ENCODE data around the gene CYB561A3. TPM values are rescaled to one million over a fixed set of nuclear protein-coding genes. Genes with fewer than 3 reads are reported as not detected.
A peak's percentile ranks its signal among the peaks of the same experiment; 100 is the strongest.

The CYB561A3 gene
- 10 to 100 TPM; 49.4 to 59.6 TPM for total RNA-seq

- peak within 1 kb of the TSS; percentile 99 for H3K27ac Mint-ChIP-seq
- peaks cover 25% of the 10 kb centered on the region for H3K36me3 Mint-ChIP-seq (ENCODE audit: low read depth)
- DNase-seq: peak; percentile 93
- peaks cover 45% of the 10 kb centered on the region for H3K4me1 Mint-ChIP-seq
- CTCF ChIA-PET: interaction anchor here (0.5 to 4.9 kb wide), 16 partner anchors 11 to 1443 kb away, joined by 3 to 53 read pairs (median 4); partner anchors contain the start of gene TMEM216
- H3K4me3 Mint-ChIP-seq: peak within 1 kb of the TSS; percentile 100
- H3K27me3 Mint-ChIP-seq: no peaks in the 10 kb centered on the region
- no peaks in the 10 kb centered on the region for H3K9me3 Mint-ChIP-seq
- POLR2A ChIA-PET: interaction anchor here (0.6 to 1.2 kb wide), 5 partner anchors 7 to 72 kb away, joined by 3 to 5 read pairs (median 3); partner anchors contain the start of genes DDB1 and TKFC
Observed at GRCh38 chr11:61361741-61362541, at the start of gene CYB561A3, which contains the start of gene TMEM138. CYB561A3 (minus strand) TSS chr11:61361882; CDS start chr11:61356713, 5,169 bp downstream. TMEM138 (plus strand) TSS chr11:61362374; CDS start chr11:61364391, 2,017 bp downstream.

GRCh38 chr11:61406991-61407728, 45.5 kb upstream of the CYB561A3 start:
- H3K4me1 Mint-ChIP-seq: no peaks in the 10 kb centered on the region
- H3K27ac Mint-ChIP-seq: no peak overlapping the region
- no peak for DNase-seq
- POLR2A ChIA-PET: no interaction called here
- H3K27me3 Mint-ChIP-seq: no peaks in the 10 kb centered on the region
- CTCF ChIA-PET: no interaction called here
- H3K36me3 Mint-ChIP-seq (ENCODE audit: low read depth): peaks cover 71% of the 10 kb centered on the region
- H3K4me3 Mint-ChIP-seq: no peak overlapping the region
- no peaks in the 10 kb centered on the region for H3K9me3 Mint-ChIP-seq

GRCh38 chr11:61406067-61406466, 44.4 kb upstream of the CYB561A3 start:
- Mint-ChIP-seq H3K4me1 (no peaks in the 10 kb centered on the region), H3K36me3 (ENCODE audit: low read depth) (peaks cover 65% of the 10 kb centered on the region), H3K4me3 (no peak overlapping the region), H3K9me3 (no peaks in the 10 kb centered on the region), H3K27me3 (no peaks in the 10 kb centered on the region), H3K27ac (no peak overlapping the region)
- ChIA-PET POLR2A (no interaction called here), CTCF (no interaction called here)
- no peak for DNase-seq

GRCh38 chr11:61404641-61405040, 43.0 kb upstream of the CYB561A3 start:
- DNase-seq: no peak
- Mint-ChIP-seq H3K9me3 (no peaks in the 10 kb centered on the region), H3K36me3 (ENCODE audit: low read depth) (peaks cover 57% of the 10 kb centered on the region), H3K27me3 (no peaks in the 10 kb centered on the region), H3K27ac (no peak overlapping the region), H3K4me3 (no peak overlapping the region), H3K4me1 (no peaks in the 10 kb centered on the region)
- ChIA-PET POLR2A (no interaction called here), CTCF (interaction anchor here (1.3 kb wide), 1 partner anchor 23 kb away, joined by 3 read pairs; no protein-coding TSS in a partner anchor)

- Mint-ChIP-seq H3K27ac (no peak overlapping the region), H3K9me3 (no peaks in the 10 kb centered on the region), H3K36me3 (ENCODE audit: low read depth) (peaks cover 54% of the 10 kb centered on the region), H3K4me1 (no peaks in the 10 kb centered on the region), H3K27me3 (no peaks in the 10 kb centered on the region), H3K4me3 (no peak overlapping the region)
- ChIA-PET CTCF (interaction anchor here (1.3 kb wide), 2 partner anchors 11 to 24 kb away, joined by 3 to 5 read pairs; no protein-coding TSS in a partner anchor), POLR2A (no interaction called here)
- no peak for DNase-seq
Observed at GRCh38 chr11:61404103-61404502, 42.4 kb upstream of the CYB561A3 start.

- ChIA-PET POLR2A (no interaction called here), CTCF (interaction anchor here (1.3 to 2.9 kb wide), 2 partner anchors 11 to 67 kb away, joined by 5 to 9 read pairs; no protein-coding TSS in a partner anchor)
- no peaks in the 10 kb centered on the region for H3K9me3 Mint-ChIP-seq
- DNase-seq: no peak
- peaks cover 50% of the 10 kb centered on the region for H3K36me3 Mint-ChIP-seq (ENCODE audit: low read depth)
- no peaks in the 10 kb centered on the region for H3K27me3 Mint-ChIP-seq
- no peak overlapping the region for H3K27ac Mint-ChIP-seq
- no peak overlapping the region for H3K4me3 Mint-ChIP-seq
- H3K4me1 Mint-ChIP-seq: no peaks in the 10 kb centered on the region
Observed at GRCh38 chr11:61403658-61404057, 42.0 kb upstream of the CYB561A3 start.

- Mint-ChIP-seq H3K4me3 (no peak overlapping the region), H3K4me1 (no peaks in the 10 kb centered on the region), H3K9me3 (no peaks in the 10 kb centered on the region), H3K27ac (no peak overlapping the region), H3K27me3 (no peaks in the 10 kb centered on the region), H3K36me3 (ENCODE audit: low read depth) (peaks cover 33% of the 10 kb centered on the region)
- no peak for DNase-seq
- ChIA-PET POLR2A (no interaction called here), CTCF (interaction anchor here (1.3 to 2.9 kb wide), 7 partner anchors 9 to 65 kb away, joined by 3 to 9 read pairs (median 5); partner anchors contain the start of genes CPSF7, SDHAF2, TMEM138 and TMEM216)
Observed at GRCh38 chr11:61401573-61401972, 39.9 kb upstream of the CYB561A3 start.

GRCh38 chr11:61401173-61401572, 39.5 kb upstream of the CYB561A3 start:
- no peaks in the 10 kb centered on the region for H3K4me1 Mint-ChIP-seq

GRCh38 chr11:61392981-61393595, 31.4 kb upstream of the CYB561A3 start:
- ChIA-PET POLR2A (interaction anchor here (0.9 kb wide), 1 partner anchor 57 kb away, joined by 4 read pairs; no protein-coding TSS in a partner anchor), CTCF (interaction anchor here (0.9 to 4.2 kb wide), 13 partner anchors 8 to 208 kb away, joined by 3 to 22 read pairs (median 4); partner anchors contain the start of genes CPSF7 and SDHAF2)
- no peak for DNase-seq
- H3K4me1 Mint-ChIP-seq: peaks cover 25% of the 10 kb centered on the region
- peak overlapping the region; percentile 78 for H3K4me3 Mint-ChIP-seq
- H3K27ac Mint-ChIP-seq: peak overlapping the region; percentile 92
- peaks cover 6% of the 10 kb centered on the region for H3K9me3 Mint-ChIP-seq
- peaks cover 8% of the 10 kb centered on the region for H3K36me3 Mint-ChIP-seq (ENCODE audit: low read depth)
- H3K27me3 Mint-ChIP-seq: no peaks in the 10 kb centered on the region

More at GRCh38 chr11:61401173-61401572, 39.5 kb upstream of the CYB561A3 start:
- no peaks in the 10 kb centered on the region for H3K9me3 Mint-ChIP-seq
- no peaks in the 10 kb centered on the region for H3K27me3 Mint-ChIP-seq
- no peak for DNase-seq
- H3K27ac Mint-ChIP-seq: no peak overlapping the region
- ChIA-PET CTCF (interaction anchor here (1.3 to 2.9 kb wide), 7 partner anchors 8 to 65 kb away, joined by 3 to 9 read pairs (median 5); partner anchors contain the start of genes CPSF7, SDHAF2, TMEM138 and TMEM216), POLR2A (no interaction called here)
- H3K36me3 Mint-ChIP-seq (ENCODE audit: low read depth): peaks cover 33% of the 10 kb centered on the region
- no peak overlapping the region for H3K4me3 Mint-ChIP-seq

- H3K9me3 Mint-ChIP-seq: peaks cover 6% of the 10 kb centered on the region
- H3K4me1 Mint-ChIP-seq: peaks cover 30% of the 10 kb centered on the region
- no peak for DNase-seq
- POLR2A ChIA-PET: no interaction called here
- H3K27me3 Mint-ChIP-seq: no peaks in the 10 kb centered on the region
- H3K36me3 Mint-ChIP-seq (ENCODE audit: low read depth): peaks cover 7% of the 10 kb centered on the region
- CTCF ChIA-PET: interaction anchor here (0.6 to 1.3 kb wide), 4 partner anchors 26 to 94 kb away, joined by 3 to 4 read pairs (median 3); no protein-coding TSS in a partner anchor
- no peak overlapping the region for H3K4me3 Mint-ChIP-seq
- H3K27ac Mint-ChIP-seq: no peak overlapping the region
Observed at GRCh38 chr11:61390161-61390560, 28.5 kb upstream of the CYB561A3 start.

- ChIA-PET CTCF (interaction anchor here (0.7 to 6.8 kb wide), 21 partner anchors 8 to 216 kb away, joined by 3 to 88 read pairs (median 5); partner anchors contain the start of genes CPSF7, CYB561A3, DDB1 and SDHAF2), POLR2A (no interaction called here)
- Mint-ChIP-seq H3K27ac (no peak overlapping the region), H3K27me3 (no peaks in the 10 kb centered on the region), H3K9me3 (peaks cover 3% of the 10 kb centered on the region), H3K36me3 (ENCODE audit: low read depth) (peaks cover under 1% of the 10 kb centered on the region), H3K4me3 (no peak overlapping the region), H3K4me1 (peaks cover 5% of the 10 kb centered on the region)
- no peak for DNase-seq
Observed at GRCh38 chr11:61384271-61385242, 22.9 kb upstream of the CYB561A3 start.

Measured in activated CD4-positive, alpha-beta T cell treated with anti-CD3 and anti-CD28 coated beads, Interleukin-2, amount 10 ng/mL, durations not matched to agents 7 days and 5 days (primary cell).